ENCODE results near the gene ZNF714. TPM values are rescaled to one million over a fixed set of nuclear protein-coding genes. Genes with fewer than 3 reads are reported as not detected.
A peak's percentile ranks its signal among the peaks of the same experiment; 100 is the strongest.

Gene ZNF714
- total RNA-seq: 1 to 10 TPM; 7.3 to 9.2 TPM
- long read RNA-seq, partial matches to known transcripts: 0 of 1 reads
- long read RNA-seq, other reads (novel, unspliced or antisense): 0 of 1 reads

- intact Hi-C loops (cut with DNase I, micrococcal nuclease): no loop called here
- DNase-seq (peak; percentile 90 to 92), ATAC-seq (peak; percentile 99)
These were observed at the start of gene ZNF714 for GRCh38 chr19:21082011-21082975. TSS of gene ZNF714 (plus strand) at chr19:21082203. CDS start at chr19:21098269, 16,066 bp downstream.

- ATAC-seq: no peak
- no peak for DNase-seq
- intact Hi-C loops (cut with DNase I, micrococcal nuclease): no loop called here
These were observed 37.0 kb upstream of the ZNF714 start for GRCh38 chr19:21045028-21045427.

GRCh38 chr19:21046489-21046888, 35.5 kb upstream of the ZNF714 start:
- ATAC-seq: no peak
- no peak for DNase-seq
- intact Hi-C loops (cut with DNase I, micrococcal nuclease): no loop called here

GRCh38 chr19:21047716-21048115, 34.3 kb upstream of the ZNF714 start:
- intact Hi-C loops (cut with DNase I, micrococcal nuclease): no loop called here
- DNase-seq: no peak
- ATAC-seq: no peak

GRCh38 chr19:21052902-21053301, 29.1 kb upstream of the ZNF714 start:
- ATAC-seq: no peak
- intact Hi-C loops (cut with DNase I, micrococcal nuclease): no loop called here

GRCh38 chr19:21065336-21065735, 16.7 kb upstream of the ZNF714 start:
- DNase-seq (no peak), ATAC-seq (no peak)
- intact Hi-C loops (cut with DNase I, micrococcal nuclease): no loop called here

More at GRCh38 chr19:21052902-21053301, 29.1 kb upstream of the ZNF714 start:
- DNase-seq: no peak

- DNase-seq (no peak), ATAC-seq (no peak)
- intact Hi-C loops (cut with DNase I, micrococcal nuclease): no loop called here
These were observed 2.3 kb downstream of the ZNF714 start for GRCh38 chr19:21084343-21084742.

- DNase-seq (no peak), ATAC-seq (no peak)
- intact Hi-C loops (cut with DNase I, micrococcal nuclease): no loop called here
These were observed 5.9 kb downstream of the ZNF714 start for GRCh38 chr19:21087871-21088270.

GRCh38 chr19:21092109-21092508, 10.1 kb downstream of the ZNF714 start:
- intact Hi-C loops (cut with DNase I, micrococcal nuclease): no loop called here
- DNase-seq (no peak), ATAC-seq (no peak)

- DNase-seq: no peak
- no peak for ATAC-seq
- intact Hi-C loops (cut with DNase I, micrococcal nuclease): no loop called here
These were observed 12.5 kb downstream of the ZNF714 start for GRCh38 chr19:21094347-21095025.

GRCh38 chr19:21098291-21098690, 16.3 kb downstream of the ZNF714 start:
- no peak for ATAC-seq
- no peak for DNase-seq
- intact Hi-C loops (cut with DNase I, micrococcal nuclease): no loop called here

- DNase-seq (no peak), ATAC-seq (no peak)
- intact Hi-C loops (cut with DNase I, micrococcal nuclease): no loop called here
These were observed 19.7 kb downstream of the ZNF714 start for GRCh38 chr19:21101521-21102242.

GRCh38 chr19:21109116-21109515, 27.1 kb downstream of the ZNF714 start:
- no peak for DNase-seq
- intact Hi-C loops (cut with DNase I, micrococcal nuclease): no loop called here
- no peak for ATAC-seq

GRCh38 chr19:21110183-21110582, 28.2 kb downstream of the ZNF714 start:
- ATAC-seq (no peak), DNase-seq (no peak)
- intact Hi-C loops (cut with DNase I, micrococcal nuclease): no loop called here

- no peak for DNase-seq
- intact Hi-C loops (cut with DNase I, micrococcal nuclease): no loop called here
- ATAC-seq: no peak
These were observed 33.4 kb downstream of the ZNF714 start for GRCh38 chr19:21115430-21115829.

GRCh38 chr19:21117041-21117907, 35.3 kb downstream of the ZNF714 start:
- no peak for ATAC-seq
- intact Hi-C loops (cut with DNase I, micrococcal nuclease): no loop called here
- no peak for DNase-seq

GRCh38 chr19:21126078-21126477, 44.1 kb downstream of the ZNF714 start:
- ATAC-seq (no peak), DNase-seq (no peak)
- intact Hi-C loops (cut with DNase I, micrococcal nuclease): no loop called here

GRCh38 chr19:21127001-21127400, 45.0 kb downstream of the ZNF714 start:
- intact Hi-C loops (cut with DNase I, micrococcal nuclease): no loop called here
- DNase-seq: no peak

More at GRCh38 chr19:21127001-21127400, 45.0 kb downstream of the ZNF714 start:
- ATAC-seq: no peak
